Activated CD4-positive, CD25-positive, alpha-beta regulatory T cell treated with anti-CD3 and anti-CD28 coated beads, Interleukin-2, amount 50 U/mL, for 24 hours (primary cell): ENCODE results near the gene TXNDC15.

Source experiments
- ATAC-seq, 2 donors: fragments of 150-1000 bp; cut with Tn5 transposase; one replicate each; pipeline ENCODE4 v1.10.0; 2021; ENCODE audit warnings: mild to moderate bottlenecking in 1 of 2, moderate library complexity in 1 of 2

The TXNDC15 gene

DNA sequence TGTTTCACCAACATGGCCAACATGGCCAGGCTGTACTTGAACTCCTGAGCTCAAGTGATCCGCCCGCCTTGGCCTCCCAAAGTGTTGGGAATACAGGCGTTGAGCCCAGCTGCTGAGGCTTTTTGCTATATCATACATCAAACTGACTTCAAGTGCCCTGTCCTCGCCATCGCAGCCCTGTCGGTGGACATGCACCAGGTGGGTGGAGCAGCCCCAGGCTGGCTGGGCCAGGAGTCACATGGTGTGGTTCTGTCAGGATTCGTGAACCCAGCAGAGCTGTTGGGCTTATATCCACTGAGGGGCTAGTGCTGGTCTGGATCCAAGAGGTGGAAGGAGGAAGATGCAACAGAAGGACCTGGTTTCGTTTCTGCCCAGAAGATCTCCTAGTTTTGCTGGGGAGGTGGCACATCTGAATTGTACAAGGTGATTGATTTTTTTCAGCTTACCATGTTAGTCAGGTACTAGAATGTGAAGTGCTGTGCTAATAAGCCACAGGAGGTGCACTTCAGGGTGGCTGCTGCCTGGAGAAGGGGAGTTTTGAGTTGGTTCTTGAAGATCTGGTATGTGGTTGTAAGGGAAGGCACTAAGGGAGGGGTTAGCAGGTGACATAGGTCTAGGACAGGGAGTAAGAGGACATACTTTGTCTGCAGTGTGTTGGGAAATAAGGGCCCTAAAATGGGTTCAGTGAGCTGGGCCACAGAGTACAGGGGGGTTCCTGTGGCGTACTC is 46.8 kb downstream of the TXNDC15 start:
- ATAC-seq = no peak

DNA sequence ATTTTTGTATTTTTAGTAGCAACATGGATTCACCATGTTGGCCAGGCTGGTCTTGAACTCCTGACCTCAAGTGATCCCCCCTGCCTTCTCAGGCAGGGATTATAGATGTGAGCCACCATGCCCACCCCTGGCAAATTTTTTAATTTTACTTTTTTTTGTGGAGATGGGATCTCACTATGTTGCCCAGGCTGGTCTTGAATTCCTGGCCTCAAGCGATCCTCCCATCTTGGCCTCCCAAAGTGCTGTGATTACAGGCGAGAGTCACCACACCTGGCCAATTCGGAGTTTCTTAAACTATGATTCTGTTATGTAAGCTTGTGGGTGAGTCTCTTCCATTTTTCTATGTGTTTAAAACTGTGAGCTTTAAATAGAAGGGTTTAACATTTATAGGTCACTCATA is 58.3 kb downstream of the TXNDC15 start:
- no peak for ATAC-seq

DNA sequence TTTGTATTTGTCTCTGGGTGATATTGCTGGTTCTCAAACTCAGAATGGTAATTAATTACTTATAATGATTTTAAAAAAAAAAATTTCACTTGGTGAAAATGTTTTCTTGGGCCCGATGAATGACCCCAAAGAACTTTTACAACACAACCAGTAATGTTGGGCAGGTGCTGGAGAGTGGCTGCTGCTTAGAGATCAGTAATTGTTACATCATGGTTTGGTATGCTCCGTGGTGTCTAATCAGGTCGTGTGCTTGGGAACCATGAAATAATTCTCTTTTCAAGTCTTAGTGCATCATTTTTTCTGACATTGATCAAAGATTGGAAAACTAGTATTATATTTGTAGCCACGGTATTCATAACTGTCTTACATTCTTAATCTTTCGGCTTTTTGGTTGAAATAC is 60.0 kb downstream of the TXNDC15 start:
- ATAC-seq = no peak

DNA sequence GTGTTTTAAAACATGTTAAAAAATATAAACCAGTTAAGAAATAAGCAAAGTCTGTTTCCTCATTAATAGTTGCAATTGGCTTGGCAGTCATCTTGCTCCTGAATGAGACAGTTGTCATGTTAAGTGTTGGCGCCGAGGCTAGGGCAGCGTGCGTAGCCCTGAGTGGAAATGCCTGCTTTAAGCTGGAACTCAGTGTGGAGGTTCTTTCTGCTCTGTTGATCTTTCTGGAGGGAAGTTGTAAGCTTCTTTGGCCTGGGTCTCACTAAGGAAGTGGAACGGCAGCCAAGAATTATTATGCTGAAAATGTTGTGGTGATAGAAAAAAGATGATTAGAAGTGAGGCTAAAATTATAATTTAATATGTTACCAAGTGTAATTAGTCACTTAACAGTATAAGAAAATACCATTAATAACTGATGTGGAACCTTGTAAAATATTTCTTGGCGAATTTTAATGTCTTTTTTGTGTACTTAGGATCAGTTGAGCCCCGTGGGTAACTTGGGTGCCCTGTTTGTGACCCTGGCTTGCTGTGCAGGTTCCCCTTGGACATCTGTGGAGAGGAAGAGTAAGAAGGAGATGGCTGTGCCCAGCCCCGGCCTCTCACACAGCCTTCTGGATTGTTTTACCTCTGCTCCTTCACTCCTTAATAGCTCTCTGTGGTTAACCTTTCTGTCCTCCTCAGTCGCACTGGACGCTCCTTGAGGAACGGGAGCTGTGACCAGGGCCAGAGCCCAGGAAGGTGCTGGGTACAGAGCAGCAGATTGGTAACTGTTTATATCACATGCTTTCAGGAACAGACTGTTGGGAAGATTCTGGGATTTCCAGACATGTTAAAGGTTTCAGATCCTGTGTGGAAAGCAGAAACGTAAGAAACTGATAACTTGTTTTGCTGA is 61.8 kb downstream of the TXNDC15 start:
- ATAC-seq = no peak

DNA sequence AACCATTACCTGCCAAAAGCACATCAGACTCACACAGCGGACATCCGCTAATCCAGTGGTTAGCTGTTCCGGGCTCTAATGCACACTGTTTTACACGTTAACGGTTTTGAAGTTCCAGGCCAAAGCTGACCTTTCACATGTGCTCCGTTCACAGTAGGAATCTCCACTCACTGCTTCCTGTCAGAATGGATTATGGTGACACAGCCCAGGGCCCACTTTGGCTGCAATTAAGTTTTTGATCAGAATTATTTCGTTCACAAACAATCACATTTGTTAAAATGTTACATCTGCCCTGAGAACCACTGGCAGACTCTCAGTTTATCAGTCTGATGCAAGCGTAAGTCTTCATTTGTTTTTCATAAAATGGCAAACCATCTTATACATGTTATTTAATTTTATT is 63.4 kb downstream of the TXNDC15 start:
- ATAC-seq = no peak

DNA sequence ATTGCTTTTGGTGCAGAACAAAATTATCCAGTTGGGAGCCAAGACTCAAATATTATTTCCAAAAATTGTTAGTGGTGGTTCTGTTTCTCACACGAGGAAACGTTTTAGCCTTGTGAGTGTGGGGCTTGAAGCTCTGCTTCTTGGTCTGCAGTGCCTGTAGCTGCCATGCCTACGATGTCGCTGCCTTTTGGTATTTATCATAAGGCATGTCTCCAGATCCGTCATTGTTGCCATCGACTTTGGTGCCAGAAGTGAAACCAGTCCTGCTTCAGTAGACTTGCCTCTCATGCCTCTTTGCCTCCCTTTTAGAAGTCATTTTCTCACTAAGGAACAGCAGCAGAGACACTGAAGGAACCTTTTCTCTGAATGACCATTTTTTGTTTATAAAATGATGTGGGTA is 63.9 kb downstream of the TXNDC15 start:
- ATAC-seq = no peak

DNA sequence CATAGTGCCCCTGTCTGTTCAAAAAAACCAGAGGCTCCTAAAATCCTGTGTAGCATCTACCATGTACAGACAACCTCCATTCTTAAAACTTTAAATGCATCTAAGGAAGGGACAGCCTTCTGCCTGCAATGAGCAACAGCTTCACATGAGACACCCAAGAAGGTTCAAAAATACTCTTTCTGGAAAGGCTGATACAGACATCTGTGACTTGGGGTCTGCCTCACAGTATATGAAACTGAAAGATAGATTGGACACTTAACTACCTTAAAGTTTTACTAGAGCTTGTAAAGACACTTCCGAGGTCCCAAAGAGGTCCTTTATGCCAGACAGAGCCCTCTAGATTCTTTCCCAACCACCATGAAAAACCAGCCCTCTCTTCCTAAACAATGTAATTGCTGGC is 65.3 kb downstream of the TXNDC15 start:
- no peak for ATAC-seq

DNA sequence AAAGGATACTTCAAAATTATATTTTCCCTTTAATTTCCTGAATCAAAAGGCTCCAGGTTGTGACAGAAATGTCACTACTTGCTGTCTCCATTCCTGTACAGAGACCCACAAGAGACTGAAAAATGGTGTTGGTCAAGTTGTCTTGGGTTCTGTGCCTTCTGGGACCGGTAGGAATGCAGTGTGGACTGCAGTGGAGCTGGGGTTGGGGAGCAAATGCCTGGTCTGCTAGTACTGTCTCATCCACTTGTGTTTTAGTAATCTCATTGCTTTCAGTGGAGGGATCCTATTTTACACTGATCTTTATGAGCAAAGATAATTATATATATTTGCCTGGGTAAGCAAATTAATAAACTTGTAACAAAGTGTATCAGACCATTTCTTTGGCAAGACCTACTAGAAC is 69.4 kb downstream of the TXNDC15 start:
- no peak for ATAC-seq

DNA sequence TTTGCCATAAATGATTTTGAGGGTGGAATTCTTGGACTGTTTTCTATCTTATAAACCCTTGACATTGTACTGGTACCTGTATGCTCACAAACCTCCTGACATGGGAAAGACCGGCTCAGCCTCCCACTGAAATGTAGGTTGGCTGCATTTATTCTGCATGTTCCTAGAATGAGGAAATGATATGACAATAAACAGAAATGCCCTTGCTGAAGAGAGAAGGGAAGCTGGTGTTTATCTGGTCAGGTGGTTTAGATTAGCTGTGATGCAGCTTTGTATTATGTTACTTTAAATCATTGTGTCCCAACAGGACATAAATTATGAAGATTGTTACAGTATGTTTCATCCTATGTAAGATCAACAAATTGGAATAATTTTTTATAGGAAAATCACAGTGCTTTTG is 70.5 kb downstream of the TXNDC15 start:
- ATAC-seq = no peak

DNA sequence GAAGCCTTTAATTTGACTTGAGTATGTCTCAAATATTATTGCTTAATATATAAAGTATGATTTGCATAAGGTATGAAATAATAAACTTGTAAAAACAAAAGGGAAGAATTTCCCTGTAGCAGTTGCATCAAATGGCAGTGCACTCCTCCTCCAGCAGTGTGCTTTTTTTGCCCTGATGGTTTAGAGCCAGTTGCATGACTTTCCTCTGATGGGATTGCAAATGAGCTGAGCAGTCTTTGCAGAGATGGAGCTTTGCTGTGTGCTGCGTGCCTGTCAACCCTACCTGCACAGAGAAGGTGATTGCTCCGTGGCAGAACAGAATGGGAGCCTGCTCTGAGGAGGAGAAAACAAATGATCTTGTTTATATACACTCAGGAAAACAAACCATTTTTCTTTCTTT is 70.9 kb downstream of the TXNDC15 start:
- no peak for ATAC-seq

DNA sequence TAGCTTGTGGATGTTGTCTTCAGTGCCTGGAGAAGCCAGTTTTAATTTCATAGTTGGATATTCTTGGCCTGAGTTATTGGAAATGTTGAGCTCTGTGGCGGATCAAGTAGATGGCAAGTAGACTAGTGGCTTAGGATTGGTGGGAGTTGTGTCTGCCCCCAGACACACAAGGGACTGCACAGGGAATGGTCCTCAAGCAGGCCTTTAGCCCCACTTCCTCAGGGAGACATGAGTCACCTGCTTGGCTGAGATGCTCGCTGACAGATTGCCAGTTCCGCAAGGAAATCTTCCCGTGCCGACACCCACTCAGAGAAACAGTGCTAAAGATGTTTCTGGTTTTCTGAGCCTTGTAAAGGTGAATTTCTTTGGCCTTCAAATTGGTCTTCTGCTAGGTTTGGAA is 74.7 kb downstream of the TXNDC15 start:
- no peak for ATAC-seq

DNA sequence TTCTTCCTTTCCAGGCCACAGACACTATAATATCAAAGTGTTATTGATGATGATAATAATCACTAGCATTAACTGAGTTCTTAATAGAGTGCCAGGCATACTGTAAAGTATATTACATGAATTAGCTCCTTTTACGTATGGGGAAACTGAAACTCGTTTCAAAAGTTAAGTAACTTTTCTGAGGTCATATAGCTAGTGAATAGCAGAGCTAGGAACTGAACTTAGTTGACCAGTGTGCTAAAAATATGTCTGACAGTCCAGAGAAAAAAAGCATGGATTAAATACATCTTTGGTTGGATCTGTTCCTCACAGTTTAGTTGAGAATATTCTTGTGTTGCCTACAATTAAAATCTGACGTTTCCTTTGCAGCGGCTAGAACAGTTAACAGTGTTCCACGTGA is 75.1 kb downstream of the TXNDC15 start:
- ATAC-seq = no peak
